ENCODE results near the gene MORN1.

Gene MORN1

DNA sequence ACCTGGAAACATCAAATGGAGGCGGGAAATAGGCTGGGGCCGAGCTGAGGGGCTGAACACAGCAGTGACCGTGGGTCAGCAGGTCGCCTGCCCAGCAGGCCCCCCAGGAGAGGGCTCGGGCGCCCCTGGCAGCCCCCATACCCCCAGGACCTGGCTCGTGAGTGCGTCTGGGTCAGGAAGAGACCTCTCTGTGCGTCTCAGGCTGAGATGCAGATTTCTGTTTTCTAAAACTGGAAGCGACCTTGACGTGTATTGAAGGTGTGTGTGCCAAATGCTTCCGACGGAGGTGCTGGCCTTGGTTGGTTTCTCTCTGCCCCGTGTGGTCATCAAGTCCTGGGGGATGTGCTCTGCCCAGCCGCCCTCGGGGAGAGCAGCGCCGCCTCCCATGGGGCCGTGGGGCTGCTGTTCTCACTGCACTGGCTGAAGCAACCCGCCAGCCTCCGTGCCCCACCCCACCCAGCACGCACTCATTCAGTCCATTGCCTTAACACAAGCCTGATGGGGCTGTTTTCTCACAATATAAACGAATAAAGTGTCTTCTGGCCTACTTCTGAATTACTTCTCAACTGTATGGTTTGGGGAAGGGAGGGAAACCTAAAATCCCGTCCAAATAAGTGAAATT lies 13.6 kb upstream of the MORN1 start:
- DNase-seq (ENCODE audit: low read depth in 2 of 2): no peak

DNA sequence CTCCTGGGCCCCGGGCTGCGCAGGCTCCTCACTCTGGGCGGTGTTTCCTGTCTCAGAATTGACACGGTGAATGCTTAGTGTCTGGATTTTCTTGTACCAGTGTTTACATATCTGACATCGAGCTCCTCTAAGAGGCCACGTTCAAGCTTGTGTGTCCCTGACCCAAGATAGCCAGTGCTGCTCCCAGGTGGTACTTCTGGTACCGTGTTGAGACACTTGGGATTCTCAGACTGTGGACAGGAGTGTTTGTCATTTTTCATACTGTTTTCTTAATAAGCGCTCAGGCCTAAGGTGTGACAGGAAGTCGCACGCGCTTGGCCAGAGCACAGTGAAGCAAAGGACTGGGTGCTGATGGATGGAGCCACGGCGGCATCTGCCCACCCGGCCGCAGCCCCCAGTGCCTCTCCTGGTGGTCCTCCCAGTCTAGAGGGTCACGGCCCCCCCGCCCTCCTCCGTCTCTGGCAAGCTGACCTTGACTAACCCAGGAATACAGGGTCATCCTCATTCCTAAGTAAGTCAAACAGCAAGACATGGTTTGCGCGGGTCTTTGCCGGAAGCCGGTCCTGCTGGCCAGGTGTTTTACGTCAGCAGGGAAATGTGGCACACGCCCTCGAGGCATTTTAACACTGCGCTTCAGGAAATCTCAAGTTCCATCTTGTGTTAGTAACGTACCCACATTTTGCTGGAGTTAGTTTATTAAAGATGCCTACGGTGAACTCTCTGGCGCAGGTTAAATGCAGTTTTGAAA lies 13.0 kb upstream of the MORN1 start:
- DNase-seq (ENCODE audit: low read depth in 2 of 2): no peak

DNA sequence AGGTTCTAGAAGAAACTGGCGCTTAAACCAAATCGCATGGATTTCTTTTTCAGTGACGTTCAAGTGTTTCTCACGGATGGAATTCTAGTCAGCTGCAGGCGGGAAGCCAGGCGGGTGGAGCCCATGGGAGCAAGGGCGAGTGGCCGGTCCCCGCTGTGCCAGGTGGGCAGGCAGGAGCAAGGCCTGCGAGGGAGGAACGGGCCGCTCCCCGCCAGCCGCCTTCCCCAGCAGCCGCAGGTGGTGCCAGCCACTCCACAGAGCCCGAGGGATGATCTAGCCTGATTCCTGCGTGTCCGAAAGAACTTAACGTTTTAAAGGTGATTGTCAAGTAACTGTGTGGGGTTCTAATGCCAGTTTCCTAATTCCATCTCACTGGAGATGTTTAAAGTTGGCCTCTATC lies 11.9 kb upstream of the MORN1 start:
- no peak for DNase-seq (ENCODE audit: low read depth in 2 of 2)

DNA sequence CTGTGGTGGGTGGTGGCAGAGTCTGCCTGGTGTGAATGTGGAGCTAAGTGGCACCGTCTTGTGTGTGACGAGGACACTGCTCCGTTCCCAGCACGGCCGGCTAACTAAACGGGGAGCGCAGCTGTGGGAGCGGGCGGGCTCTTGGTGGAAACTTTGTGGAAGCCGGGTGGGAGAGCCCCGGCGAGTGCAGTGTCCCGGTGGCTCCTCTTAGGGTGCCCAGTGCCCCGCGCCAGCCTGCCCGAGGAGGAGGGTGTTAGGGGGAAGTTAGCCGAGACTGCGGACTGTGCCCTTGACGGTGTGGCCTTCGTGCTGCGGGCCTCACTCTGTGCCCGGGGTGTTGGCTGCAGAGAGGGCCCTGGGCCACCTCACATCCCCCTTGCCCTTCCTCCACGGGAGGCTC lies 11.1 kb upstream of the MORN1 start:
- DNase-seq (ENCODE audit: low read depth in 2 of 2): no peak

DNA sequence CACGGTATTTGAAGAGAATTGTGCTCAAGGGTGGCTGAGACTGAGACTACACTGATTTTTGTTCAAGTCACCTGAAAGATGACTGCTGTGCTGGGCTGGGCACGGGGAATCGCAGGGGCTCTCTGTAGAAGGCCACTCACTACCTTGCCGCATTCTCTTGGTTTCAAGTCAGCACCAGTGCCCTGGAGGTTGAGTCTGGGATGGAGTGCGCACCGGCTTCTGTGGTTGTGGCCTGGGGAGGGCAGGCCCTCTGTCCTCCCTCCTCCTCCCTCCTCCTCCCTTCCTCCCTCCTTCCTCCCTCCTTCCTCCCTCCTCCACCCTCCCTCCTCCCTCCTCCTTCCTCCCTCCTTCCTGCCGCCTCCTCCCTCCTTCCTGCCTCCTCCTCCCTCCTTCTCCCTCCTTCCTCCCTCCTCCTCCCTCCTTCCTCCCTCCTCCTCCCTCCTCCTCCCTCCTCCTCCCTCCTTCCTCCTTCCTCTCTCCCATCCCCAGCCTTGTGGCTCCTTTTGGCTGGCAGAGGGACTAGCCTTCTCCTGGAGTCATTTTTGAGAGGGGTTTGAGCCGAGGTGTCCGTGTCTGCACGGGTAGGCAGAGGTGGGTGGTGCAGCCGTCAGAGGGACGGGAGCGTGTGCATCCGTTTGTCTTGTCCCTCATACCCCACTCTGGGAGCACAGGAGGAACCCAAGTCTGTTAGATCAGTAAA lies 9.7 kb upstream of the MORN1 start:
- no peak for DNase-seq (ENCODE audit: low read depth in 2 of 2)

DNA sequence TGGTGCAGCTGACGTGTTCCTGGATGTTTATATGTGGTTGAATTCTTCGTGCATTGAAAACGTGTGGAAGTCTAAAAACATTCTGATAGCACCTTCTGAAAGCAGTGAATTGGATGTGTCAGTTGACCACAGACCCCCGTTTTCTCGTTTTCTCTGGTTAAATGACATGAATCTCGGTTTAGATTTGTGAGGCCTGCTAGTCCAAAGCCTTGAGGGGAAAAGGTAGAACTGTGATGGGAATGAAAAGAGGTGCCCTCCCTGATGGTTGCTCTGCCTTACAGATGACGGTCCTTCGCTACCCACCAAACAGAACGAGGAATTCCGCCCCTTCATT lies 9.2 kb upstream of the MORN1 start:
- no peak for DNase-seq (ENCODE audit: low read depth in 2 of 2)

DNA sequence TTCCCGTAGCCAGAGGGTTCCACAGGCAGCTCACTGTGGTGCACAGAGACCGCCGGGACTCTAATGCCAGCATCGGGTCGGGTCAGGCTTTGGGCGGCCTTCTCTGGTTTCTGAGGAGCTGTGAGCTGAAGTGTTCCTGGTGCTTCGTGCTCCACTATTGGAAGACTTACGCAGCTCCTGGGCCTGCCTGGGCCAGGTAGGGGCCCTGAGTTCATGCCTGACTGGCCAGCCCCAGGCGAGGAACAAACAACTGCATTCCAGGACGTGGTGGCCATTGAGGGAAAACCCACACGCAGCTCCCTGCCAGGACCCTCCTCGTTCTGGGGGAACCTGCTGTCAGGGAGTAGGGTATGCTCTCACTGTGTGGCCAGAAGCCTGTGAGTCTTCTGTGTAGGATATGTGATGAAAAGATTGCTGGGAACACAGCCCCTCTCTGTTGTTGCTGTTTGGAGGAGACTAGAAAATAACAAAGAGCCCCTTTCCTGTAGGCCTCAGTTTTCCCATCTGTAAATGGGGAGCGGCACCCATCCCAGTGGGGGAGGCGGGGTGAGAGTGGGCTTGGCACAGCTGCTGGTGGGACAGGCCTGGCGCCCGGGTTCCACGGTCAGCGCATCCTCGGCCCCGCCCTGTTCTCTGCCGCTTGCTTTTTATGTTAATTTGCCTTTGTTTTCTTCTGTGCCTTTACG lies 8.7 kb upstream of the MORN1 start:
- no peak for DNase-seq (ENCODE audit: low read depth in 2 of 2)

DNA sequence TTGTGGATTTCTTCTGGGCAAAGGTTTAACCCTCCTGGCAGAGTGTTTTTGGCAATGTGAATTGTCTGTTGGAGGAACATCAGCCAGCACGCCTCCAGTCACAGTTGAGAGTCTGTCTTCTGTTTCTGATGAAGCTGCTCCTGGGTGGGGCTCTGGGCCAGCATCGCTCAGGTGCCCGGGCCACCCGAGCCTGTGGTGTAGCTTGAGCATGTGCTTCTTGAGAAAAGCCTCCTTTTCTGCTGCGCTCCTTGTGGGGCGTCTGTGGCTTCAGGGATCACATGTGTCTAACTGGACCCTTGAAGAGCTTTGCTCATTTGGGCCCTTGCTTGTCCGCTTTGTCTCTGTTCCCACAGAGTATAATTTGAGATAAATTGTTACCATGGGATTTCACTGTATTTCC lies 7.5 kb upstream of the MORN1 start:
- no peak for DNase-seq (ENCODE audit: low read depth in 2 of 2)

DNA sequence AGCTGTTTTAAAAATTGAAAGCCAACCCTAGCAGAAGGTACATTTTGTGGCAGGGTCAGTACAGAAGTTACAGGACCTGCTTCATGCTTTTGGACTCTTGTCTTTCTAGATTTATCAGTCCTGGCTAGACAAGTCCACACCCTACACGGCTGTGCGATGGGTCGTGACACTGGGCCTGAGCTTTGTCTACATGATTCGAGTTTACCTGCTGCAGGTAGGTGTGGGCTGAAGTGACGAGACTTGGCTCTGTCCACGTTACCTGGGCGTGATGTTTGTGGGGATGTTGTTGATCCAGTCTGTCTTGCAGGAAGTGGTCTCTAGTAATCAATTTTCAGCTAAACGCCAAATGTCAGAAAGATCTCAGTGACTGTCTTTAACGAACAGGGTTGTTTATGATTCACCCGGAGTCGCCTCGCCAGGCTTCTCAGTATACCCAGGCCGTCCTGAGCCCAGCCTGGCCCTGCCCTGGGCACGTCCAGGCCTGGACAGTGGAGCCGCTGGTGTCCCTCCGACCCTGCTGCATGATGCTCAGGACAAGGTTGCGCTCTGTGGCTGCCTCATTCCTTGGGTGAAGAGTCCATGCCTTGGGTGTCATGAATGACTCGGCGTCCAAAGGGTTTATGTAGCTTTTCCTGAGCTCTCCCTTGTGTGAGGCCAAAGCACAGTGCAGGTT lies 5.8 kb upstream of the MORN1 start:
- DNase-seq (ENCODE audit: low read depth in 2 of 2): no peak

DNA sequence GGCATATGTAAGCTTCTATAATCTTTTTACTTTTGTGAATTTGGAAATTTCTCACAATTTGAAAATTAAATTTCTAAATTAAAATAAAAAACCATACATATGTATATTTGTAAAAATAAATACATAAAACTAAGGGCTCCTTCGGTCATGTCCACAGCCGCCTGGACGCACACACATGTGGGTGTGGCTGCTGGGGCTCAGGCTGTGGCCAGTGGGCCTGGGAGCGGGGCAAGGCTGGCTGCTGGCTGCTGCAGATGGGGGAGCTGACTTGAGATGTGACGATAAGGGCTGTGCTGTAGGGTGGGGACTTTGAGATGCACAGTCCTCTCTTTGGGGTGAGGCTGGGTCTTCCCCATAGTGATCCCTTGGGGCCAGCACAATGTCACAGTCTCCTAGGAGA lies 5.1 kb upstream of the MORN1 start:
- DNase-seq (ENCODE audit: low read depth in 2 of 2): no peak

DNA sequence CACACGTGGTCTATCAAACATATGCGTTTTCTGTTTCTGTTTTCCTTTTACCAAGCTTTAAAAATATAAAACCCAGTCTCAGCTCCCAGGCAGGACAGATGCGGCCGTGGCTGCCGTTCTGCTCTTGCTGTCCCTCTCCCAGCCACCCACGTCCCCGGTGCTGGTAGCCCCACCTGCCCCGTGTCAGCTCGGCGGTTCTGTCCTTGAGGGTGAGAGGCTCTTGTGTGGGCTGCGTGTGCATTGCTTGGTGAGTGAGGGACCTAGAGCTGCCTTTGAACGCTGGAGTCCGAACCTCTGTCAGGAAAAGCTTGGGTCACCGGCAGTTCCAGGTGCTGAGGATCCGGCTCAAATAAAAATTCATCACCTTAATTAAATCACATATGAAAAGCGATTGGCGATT lies 4.7 kb upstream of the MORN1 start:
- DNase-seq (ENCODE audit: low read depth in 2 of 2): no peak

DNA sequence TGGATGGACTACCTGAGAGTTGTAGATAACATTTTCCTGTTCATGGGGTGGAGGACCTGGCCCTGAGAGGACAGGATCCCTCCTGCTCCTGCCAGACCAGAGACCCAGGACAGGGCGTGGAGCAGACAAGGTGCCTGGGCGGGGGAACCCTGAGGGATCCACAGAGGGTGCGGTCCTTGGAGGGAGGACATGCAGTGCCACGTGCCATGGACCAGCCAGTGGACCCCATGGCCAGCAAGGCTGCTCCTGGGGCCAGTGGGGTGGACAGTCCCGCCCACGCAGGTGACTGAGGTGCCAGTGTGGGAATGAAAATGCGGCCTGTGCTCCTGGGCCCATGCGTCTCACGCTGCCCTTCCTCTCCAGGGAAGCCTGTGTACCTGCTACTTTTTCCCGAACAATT lies 3.9 kb upstream of the MORN1 start:
- no peak for DNase-seq (ENCODE audit: low read depth in 2 of 2)

DNA sequence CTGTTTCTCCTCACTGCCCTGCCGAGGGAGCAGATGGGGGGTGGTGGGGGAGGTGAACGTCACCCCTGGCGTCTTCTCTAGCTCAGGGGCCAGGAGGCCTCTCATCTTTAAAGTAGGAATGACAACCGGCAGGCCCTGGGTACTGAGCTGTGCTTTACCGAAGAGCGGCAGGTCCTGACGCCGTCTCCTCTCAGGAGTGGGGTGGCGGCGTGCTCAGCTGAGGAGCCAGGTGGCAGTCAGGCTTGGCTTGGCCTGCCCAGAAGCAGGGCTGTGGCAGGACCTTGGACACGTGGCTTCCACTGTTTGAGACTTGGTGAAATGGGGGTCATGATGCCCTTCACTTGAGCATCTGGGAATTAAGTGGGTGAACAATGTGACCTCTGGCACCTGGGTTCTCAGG lies 3.4 kb upstream of the MORN1 start:
- DNase-seq (ENCODE audit: low read depth in 2 of 2): no peak

DNA sequence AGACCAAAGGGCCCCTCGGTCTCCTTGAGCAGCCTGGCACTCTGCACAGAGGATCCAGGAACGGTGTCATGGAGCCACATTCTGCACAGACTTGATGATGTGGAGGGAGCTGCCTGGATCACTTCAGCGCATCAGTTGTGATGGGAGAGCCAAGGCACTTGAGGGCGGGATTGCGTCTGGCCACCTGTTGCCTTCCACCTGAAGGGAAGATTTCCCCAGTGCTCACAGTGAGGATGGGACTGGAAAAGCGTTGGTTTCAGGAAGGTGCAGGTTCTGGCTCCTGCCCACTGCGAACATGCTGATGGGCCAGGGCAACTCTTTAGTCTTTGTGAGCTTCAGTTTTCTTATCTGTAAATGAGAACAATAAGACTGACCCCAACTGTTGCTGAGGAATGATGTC lies 2.9 kb upstream of the MORN1 start:
- no peak for DNase-seq (ENCODE audit: low read depth in 2 of 2)

DNA sequence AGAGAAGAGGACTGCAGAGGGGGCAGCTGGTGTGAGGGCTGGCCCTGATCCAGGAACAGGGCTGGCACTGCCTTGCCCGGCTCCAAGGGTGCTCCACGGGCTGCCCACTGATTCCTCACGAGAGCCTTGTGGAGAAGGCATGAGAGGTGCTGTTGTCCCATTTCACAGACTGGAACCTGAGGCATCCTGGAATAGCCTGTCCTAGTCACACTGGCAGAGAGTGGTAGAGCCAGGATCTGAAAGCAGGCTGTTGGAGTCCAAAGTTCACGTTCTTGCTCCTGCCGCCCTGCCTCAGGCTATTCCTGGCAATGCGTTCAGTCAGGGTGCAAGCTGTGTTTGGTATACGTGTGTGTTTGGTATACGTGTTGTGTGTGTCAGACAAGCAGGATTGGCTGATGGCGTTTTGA lies 2.1 kb upstream of the MORN1 start:
- DNase-seq (ENCODE audit: low read depth in 2 of 2): no peak

DNA sequence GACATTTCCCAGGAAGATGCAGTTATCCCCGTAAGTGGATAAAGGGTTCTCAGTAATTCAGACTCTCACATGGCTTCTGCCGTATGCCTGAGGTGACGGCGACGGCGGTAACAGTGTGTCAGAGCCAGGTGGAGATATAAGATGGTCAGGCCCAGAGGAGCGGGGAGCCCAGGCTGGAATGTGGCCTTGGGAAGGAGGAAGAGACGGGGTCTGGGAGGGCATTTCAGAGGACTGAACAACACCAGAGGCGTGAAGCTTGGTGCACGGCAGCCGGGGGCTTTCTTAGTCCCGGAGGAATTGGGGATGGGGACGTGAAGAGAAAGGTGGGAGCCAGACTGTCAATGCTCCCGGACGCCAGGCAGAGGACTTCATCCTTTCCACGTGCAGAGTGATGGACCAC lies 1.3 kb upstream of the MORN1 start:
- DNase-seq (ENCODE audit: low read depth in 2 of 2): no peak

DNA sequence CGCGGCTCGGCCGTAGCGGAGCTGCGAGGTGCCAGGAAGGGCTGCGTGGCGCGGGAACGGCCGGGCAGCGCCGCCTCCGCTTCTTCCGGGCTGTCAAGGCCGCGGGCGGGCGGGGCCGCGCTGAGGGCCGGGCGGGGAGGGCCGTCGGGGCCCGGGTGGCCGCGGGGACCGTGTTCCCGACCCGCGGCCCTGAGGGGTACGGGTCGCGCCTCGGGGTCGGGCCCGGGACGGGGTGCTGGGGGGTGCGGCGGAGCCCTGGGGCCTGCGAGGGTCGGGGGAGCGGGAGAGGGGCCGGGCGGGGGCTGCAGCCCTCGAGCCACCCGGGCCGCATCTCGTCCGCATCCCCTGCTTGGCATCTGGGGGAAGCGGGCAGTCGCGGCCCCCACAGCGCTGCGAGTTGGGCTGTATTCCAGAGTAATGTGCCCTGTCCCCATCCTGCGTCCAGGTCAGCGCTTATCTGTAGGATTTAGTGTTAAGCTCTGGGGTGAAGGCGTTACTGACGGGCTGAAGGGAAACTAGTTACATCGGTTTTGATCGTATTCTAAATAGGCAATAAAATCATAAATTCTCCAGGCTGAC lies 666 bp upstream of the MORN1 start:
- DNase-seq (ENCODE audit: low read depth in 2 of 2): no peak

DNA sequence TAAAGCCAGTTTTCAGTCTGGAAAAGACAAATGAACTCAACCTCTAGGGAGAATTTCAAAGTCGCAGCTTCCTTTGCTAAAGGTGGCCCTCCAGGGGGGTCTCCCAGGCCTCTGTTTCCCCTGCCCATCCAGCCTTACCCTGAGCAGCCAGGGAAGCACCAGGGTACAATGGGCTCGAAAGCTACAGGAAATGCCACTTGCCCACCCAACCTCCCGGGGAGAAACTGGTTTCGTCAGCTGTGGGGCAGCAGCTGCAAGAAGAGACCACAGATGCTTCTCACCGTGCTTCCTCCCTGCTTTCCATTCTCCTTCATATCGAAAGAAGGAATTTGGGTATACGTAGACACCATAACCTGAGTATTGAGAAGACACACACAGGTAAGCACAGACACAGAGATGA lies 1.7 kb downstream of the MORN1 start:
- no peak for DNase-seq (ENCODE audit: low read depth in 2 of 2)

DNA sequence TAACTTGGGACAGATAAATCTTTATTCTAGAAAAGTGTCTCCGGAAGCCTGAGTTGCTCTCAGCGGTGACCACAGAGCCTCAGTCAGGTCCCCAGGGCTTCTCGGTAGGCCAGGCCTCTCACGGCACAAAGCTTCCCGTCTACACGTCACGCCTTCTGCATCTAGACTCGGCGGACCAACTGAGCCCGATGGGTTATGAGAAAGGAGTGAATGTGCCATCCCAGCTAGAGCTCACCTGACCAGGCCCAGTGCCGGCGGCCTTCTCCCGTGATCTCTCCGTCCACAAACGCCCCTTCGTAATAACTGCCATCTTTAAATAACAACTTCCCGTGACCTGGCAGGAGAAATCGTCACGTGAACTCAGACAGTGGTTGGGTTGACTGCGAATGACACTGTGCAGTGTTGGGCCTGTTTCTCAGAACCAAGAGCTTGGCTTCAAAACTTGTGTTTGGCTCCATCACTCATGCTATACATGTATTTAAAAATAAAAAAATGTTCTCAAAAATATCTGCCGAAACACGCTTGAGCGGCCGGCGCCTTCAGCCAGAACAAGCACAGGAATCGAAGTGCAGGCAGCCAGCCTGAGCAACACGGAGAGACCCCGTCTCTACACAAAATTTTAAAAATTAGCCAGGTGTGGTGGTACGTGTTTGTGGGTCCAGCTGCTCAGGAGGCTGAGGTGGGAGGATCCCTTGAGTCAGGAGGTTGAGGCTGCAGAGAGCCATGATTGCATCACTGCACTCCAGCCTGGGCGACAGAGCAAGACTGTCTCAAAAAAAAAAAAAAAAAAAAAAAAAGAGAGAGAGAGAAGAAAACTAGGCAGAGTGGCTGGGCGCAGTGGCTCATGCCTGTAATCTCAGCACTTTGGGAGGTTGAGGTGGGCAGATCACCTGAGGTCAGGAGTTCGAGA lies 3.1 kb downstream of the MORN1 start:
- DNase-seq (ENCODE audit: low read depth in 2 of 2): no peak

DNA sequence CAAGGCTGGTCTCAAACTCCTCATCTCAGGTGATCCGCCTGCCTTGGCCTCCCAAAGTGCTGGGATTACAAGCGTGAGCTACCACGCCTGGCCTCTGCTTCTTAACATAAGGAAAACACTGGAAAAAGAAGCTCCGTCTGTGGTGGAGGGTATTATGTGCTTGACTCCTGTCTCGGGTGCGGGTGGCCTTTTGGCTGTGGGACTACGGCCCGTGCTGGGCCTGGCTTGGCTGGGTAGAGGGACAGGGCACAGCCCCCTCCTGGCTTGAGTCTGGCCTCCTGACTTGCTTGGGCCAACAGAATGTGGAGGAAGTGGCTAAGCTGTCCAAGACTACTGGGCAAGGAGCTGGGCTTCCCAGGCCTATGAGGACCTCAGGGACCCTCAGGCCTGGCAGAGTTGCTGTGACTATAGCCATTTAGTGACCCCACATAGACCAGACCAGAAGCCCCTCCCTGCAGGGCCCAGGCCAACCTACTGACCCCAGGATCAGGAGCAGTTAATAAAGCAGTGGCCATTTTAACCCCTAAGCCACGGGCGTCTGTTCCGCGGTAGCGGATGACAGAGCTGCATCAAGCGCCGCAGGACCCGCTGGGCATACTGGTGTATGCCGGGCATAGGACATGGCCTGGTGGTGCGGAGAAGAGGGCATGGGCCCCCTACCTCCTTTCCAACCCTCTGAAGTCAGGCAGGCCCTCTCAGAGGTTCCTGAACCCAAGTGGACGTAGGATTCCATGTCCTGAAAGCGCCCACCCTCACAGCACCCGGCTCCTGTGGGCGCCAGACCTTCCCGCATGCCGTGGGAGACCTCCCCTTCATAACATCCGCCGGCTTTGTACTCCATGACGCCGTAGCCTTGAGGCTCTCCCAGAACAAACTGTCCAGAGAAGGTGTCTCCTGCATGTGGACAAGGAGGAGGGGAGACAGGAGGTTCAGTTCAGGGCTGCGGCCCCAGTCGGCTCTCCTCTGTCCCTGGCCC lies 4.4 kb downstream of the MORN1 start:
- DNase-seq (ENCODE audit: low read depth in 2 of 2): no peak
